ENCODE results near the gene GPC4. TPM values are rescaled to one million over a fixed set of nuclear protein-coding genes. Genes with fewer than 3 reads are reported as not detected.

The GPC4 gene
- total RNA-seq, 1 experiment from 2014 or later: 1.4 TPM

DNA sequence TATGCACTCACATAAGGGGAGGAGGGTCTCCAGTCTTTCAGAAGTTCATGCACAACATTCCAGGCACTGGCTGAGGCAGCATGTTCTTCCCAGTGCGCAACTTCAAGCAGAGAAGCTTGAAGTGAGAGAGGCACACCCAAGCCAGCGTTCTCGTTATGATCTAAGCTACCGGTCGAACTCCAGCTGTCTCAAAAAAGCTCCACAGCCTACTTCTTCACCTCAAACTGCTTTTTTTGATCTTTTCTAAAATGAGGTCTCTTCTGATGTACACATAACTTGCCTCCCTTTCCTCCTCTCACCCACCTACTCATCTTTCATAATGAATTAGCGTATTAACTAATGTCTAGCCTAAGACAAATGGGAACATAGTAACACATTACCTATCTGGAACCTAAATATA, 25.3 kb downstream of the GPC4 start:
- ChIA-PET CTCF (no interaction called here), POLR2A (no interaction called here)
- DNase-seq (ENCODE audit: low read depth, low spot score): no peak
- Histone ChIP-seq H3K9me3 (ENCODE audit: control insufficient read depth, insufficient read depth, low read depth, low read length) (no peaks in the 10 kb centered on the region), H3K27ac (ENCODE audit: low read length) (no peak overlapping the region), H3K36me3 (ENCODE audit: control insufficient read depth, insufficient read depth, low read length) (no peaks in the 10 kb centered on the region), H3K27me3 (ENCODE audit: control insufficient read depth, insufficient read depth, low read length) (peaks cover 6% of the 10 kb centered on the region; the same call in 1 of the 2 replicates), H3K4me3 (ENCODE audit: low read depth in 2 of 2, low read length in 2 of 2) (no peak overlapping the region), H3K4me1 (ENCODE audit: control insufficient read depth, insufficient read depth, low read length) (no peaks in the 10 kb centered on the region)
- intact Hi-C loops (cut with micrococcal nuclease; ENCODE audit: unreplicated experiment) (no loop called here), in situ Hi-C loops (cut with HindIII; ENCODE audit: low pct_unique_long_range_greater_than_20kb, low sequenced_read_pairs) (no loop called here)
- BruUV-seq (replicated peaks): no TSS peak
- no peak for ATAC-seq
- no peak for TF ChIP-seq POLR2AphosphoS5 (IDR thresholded peaks at IDR 0.05; ENCODE audit: low read depth, low read length)
- TF ChIP-seq, protein P1, sequence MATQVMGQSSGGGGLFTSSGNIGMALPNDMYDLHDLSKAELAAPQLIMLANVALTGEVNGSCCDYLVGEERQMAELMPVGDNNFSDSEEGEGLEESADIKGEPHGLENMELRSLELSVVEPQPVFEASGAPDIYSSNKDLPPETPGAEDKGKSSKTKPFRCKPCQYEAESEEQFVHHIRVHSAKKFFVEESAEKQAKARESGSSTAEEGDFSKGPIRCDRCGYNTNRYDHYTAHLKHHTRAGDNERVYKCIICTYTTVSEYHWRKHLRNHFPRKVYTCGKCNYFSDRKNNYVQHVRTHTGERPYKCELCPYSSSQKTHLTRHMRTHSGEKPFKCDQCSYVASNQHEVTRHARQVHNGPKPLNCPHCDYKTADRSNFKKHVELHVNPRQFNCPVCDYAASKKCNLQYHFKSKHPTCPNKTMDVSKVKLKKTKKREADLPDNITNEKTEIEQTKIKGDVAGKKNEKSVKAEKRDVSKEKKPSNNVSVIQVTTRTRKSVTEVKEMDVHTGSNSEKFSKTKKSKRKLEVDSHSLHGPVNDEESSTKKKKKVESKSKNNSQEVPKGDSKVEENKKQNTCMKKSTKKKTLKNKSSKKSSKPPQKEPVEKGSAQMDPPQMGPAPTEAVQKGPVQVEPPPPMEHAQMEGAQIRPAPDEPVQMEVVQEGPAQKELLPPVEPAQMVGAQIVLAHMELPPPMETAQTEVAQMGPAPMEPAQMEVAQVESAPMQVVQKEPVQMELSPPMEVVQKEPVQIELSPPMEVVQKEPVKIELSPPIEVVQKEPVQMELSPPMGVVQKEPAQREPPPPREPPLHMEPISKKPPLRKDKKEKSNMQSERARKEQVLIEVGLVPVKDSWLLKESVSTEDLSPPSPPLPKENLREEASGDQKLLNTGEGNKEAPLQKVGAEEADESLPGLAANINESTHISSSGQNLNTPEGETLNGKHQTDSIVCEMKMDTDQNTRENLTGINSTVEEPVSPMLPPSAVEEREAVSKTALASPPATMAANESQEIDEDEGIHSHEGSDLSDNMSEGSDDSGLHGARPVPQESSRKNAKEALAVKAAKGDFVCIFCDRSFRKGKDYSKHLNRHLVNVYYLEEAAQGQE (IDR thresholded peaks at IDR 0.05; ENCODE audit: insufficient read depth in 1 of 2, low read depth in 2 of 2, low read length in 1 of 2): no peak
- no peak for TF ChIP-seq TCF7L2 (IDR thresholded peaks at IDR 0.05; ENCODE audit: low read depth, low read length)
- TF ChIP-seq, protein P2, sequence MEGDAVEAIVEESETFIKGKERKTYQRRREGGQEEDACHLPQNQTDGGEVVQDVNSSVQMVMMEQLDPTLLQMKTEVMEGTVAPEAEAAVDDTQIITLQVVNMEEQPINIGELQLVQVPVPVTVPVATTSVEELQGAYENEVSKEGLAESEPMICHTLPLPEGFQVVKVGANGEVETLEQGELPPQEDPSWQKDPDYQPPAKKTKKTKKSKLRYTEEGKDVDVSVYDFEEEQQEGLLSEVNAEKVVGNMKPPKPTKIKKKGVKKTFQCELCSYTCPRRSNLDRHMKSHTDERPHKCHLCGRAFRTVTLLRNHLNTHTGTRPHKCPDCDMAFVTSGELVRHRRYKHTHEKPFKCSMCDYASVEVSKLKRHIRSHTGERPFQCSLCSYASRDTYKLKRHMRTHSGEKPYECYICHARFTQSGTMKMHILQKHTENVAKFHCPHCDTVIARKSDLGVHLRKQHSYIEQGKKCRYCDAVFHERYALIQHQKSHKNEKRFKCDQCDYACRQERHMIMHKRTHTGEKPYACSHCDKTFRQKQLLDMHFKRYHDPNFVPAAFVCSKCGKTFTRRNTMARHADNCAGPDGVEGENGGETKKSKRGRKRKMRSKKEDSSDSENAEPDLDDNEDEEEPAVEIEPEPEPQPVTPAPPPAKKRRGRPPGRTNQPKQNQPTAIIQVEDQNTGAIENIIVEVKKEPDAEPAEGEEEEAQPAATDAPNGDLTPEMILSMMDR (IDR thresholded peaks at IDR 0.05): no peak
- TF ChIP-seq SIN3A (IDR thresholded peaks at IDR 0.05; ENCODE audit: borderline replicate concordance, insufficient read depth, low read depth, low read length): no peak

DNA sequence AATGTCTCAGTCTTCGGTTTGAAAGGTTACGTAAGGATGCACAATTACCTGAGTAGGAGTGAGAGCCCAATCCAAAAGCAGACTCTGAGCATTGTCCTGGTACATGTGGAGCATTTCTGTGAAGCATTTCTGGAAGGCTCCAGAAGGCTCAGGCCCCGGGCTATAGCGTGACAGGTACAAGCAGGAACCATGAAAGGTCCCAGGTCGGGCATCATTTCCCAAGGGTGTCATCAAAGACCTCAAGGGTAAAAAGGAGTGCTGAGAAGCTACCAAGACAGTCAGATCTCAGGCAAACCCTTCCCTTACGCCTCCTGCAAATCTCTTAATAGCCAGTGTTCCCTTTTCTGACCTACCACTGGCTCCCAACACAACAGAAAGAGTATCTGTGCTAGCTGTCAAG, 30.8 kb downstream of the GPC4 start:
- H3K27ac ChIP-seq (ENCODE audit: low read length): no peak overlapping the region
- no peaks in the 10 kb centered on the region for H3K9me3 ChIP-seq (ENCODE audit: control insufficient read depth, insufficient read depth, low read depth, low read length)
- H3K4me1 ChIP-seq (ENCODE audit: control insufficient read depth, insufficient read depth, low read length): no peaks in the 10 kb centered on the region
- no peaks in the 10 kb centered on the region for H3K36me3 ChIP-seq (ENCODE audit: control insufficient read depth, insufficient read depth, low read length)
- in situ Hi-C loops (cut with HindIII; ENCODE audit: low pct_unique_long_range_greater_than_20kb, low sequenced_read_pairs) (no loop called here), intact Hi-C loops (cut with micrococcal nuclease; ENCODE audit: unreplicated experiment) (no loop called here)
- no peak overlapping the region for H3K4me3 ChIP-seq (ENCODE audit: low read depth in 2 of 2, low read length in 2 of 2)
- DNase-seq (ENCODE audit: low read depth, low spot score) (no peak), ATAC-seq (no peak)
- BruUV-seq (replicated peaks): no TSS peak
- TF ChIP-seq, protein P2 (IDR thresholded peaks at IDR 0.05): no peak
- TF ChIP-seq TCF7L2 (IDR thresholded peaks at IDR 0.05; ENCODE audit: low read depth, low read length) (no peak), POLR2AphosphoS5 (IDR thresholded peaks at IDR 0.05; ENCODE audit: low read depth, low read length) (no peak)
- TF ChIP-seq, protein P1 (IDR thresholded peaks at IDR 0.05; ENCODE audit: insufficient read depth in 1 of 2, low read depth in 2 of 2, low read length in 1 of 2): no peak
- CTCF ChIA-PET: no interaction called here
- H3K27me3 ChIP-seq (ENCODE audit: control insufficient read depth, insufficient read depth, low read length): peaks cover 6% of the 10 kb centered on the region; the same call in 1 of the 2 replicates
- POLR2A ChIA-PET: no interaction called here
